ENCODE results near the gene TTC13.
A peak's percentile ranks its signal among the peaks of the same experiment; 100 is the strongest.

Gene TTC13

GRCh38 chr1:230901671-230902070 lies 77.0 kb downstream of the TTC13 start:
- no peak for DNase-seq

GRCh38 chr1:230900984-230901383 lies 77.7 kb downstream of the TTC13 start:
- no peak for DNase-seq

GRCh38 chr1:230899841-230900251 lies 78.8 kb downstream of the TTC13 start:
- no peak for DNase-seq

GRCh38 chr1:230898748-230899147 lies 79.9 kb downstream of the TTC13 start:
- DNase-seq: no peak

GRCh38 chr1:230898144-230898543 lies 80.5 kb downstream of the TTC13 start:
- no peak for DNase-seq

- DNase-seq: no peak
Observed at GRCh38 chr1:230896779-230897178, 81.9 kb downstream of the TTC13 start.

GRCh38 chr1:230895452-230895851 lies 83.2 kb downstream of the TTC13 start:
- DNase-seq: no peak

GRCh38 chr1:230894664-230895063 lies 84.0 kb downstream of the TTC13 start:
- no peak for DNase-seq

- no peak for DNase-seq
Observed at GRCh38 chr1:230894032-230894431, 84.6 kb downstream of the TTC13 start.

GRCh38 chr1:230892018-230892491 lies 86.6 kb downstream of the TTC13 start:
- DNase-seq: no peak

- no peak for DNase-seq
Observed at GRCh38 chr1:230891413-230891812, 87.2 kb downstream of the TTC13 start.

GRCh38 chr1:230884646-230885045 lies 94.0 kb downstream of the TTC13 start:
- DNase-seq: no peak

GRCh38 chr1:230883967-230884366 lies 94.7 kb downstream of the TTC13 start:
- no peak for DNase-seq

GRCh38 chr1:230879778-230880177 lies 98.9 kb downstream of the TTC13 start:
- DNase-seq: no peak

- no peak for DNase-seq
Observed at GRCh38 chr1:230878591-230878990, 100.1 kb downstream of the TTC13 start.

- DNase-seq: no peak
Observed at GRCh38 chr1:230877924-230878590, 100.6 kb downstream of the TTC13 start.

- no peak for DNase-seq
Observed at GRCh38 chr1:230877146-230877923, 101.3 kb downstream of the TTC13 start.

GRCh38 chr1:230876660-230877059 lies 102.0 kb downstream of the TTC13 start:
- no peak for DNase-seq

GRCh38 chr1:230875370-230875769 lies 103.3 kb downstream of the TTC13 start:
- DNase-seq: no peak

GRCh38 chr1:230870916-230871315 lies 107.7 kb downstream of the TTC13 start:
- no peak for DNase-seq

- no peak for DNase-seq
Observed at GRCh38 chr1:230869500-230869899, 109.2 kb downstream of the TTC13 start.

- no peak for DNase-seq
Observed at GRCh38 chr1:230868736-230869385, 109.8 kb downstream of the TTC13 start.

- DNase-seq: peak; percentile 25
Observed at GRCh38 chr1:230867903-230868735, 110.5 kb downstream of the TTC13 start, which contains the start of gene C1orf198. C1orf198 (minus strand) TSS chr1:230868521; CDS start chr1:230868512, 9 bp downstream.

Measured in MV-4-11 (cell line).